ENCODE measurements around the gene HAUS7.

GRCh38 chrX:153441296-153441695 lies 29.1 kb downstream of the HAUS7 start:
- TF ChIP-seq POLR2A (IDR thresholded peaks at IDR 0.05) (no peak), CTCF (IDR thresholded peaks at IDR 0.05) (no peak)

Measured in thyroid gland (tissue), 4 donors.